Ramos (cell line): ENCODE measurements around the gene CLCN6.

Source experiments
- in situ Hi-C: fragments of 300-500 bp; cut with MboI; formaldehyde crosslinking; loops from one replicate; pipeline ENCODE4 v1.14.3; 2022; ENCODE audit warnings: low sequenced_read_pairs; ENCODE audit not compliant: unreplicated experiment

The CLCN6 gene

DNA sequence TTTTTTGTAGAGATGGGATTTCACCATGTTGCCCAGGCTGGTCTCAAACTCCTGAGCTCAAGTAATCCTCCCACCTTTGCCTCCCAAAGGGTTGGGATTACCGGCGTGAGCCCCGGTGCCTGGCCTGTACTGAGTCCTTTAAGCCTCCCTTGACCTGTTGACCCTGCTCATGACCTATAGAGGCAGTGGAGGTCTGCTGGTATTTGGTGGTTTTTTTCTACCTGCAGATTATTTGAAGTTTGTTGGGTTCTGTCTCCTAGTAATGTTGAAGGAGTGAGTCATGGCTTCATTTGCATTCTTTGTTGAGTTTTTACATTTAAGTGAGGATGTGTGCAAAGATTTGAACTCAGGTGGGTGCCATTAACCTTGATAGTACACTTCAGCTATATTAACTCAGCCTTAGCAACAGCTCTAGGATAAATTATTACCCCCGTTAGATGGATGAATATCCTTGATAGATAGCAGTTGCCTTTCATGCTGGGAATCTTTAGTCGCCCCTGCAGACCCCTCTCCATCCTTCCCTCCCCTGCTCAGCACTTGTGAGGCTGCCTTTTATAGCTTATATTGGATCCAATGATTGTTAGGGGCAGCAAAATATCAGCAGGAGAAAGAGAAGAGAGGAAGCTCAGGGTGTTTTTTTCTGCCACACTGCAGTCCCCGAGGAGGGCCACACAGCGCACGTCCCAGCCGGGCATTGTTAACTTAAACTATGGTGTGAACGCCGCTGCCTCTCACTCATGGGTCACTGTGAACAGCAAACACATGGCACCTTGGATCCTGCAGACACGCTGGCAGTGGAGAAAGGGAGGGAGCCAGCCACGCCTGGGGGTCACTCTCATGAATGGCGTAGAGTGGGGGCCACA is 67.6 kb downstream of the CLCN6 start:
- in situ Hi-C loops: no loop called here

DNA sequence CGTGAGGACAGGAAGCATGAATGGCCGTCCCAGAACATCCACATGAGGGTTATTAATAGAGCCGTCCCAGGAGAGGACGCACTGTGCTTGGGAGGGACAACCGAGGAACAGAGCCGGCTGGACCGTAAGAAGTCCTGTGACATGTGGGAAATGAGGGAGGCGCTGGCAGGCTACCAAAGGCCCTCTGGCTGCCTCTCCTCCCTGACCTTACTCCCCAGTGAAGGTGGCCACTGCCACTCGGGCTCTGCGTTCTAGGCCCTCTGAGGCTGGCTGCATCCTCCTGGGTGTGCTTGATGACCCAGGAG is 68.2 kb downstream of the CLCN6 start:
- in situ Hi-C loops: no loop called here

DNA sequence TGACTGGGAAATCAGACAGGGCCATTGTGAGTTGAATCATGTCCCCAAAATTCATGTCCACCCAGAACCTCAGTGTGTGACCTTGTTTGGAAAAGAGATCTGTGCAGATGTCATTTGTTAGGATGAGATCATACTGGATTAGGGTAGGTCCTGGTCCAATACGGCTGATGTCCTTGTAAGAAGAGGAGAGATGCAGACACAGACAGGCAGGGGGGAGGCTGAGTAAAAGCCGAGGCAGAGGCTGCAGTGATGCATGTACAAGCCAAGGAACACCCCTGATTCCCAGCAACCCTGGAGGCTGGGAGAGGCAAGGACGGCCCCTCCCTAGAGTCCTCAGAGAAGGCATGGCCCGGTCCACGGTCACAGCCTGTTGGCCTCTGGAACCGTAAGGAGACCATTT is 68.6 kb downstream of the CLCN6 start:
- in situ Hi-C loops: no loop called here

DNA sequence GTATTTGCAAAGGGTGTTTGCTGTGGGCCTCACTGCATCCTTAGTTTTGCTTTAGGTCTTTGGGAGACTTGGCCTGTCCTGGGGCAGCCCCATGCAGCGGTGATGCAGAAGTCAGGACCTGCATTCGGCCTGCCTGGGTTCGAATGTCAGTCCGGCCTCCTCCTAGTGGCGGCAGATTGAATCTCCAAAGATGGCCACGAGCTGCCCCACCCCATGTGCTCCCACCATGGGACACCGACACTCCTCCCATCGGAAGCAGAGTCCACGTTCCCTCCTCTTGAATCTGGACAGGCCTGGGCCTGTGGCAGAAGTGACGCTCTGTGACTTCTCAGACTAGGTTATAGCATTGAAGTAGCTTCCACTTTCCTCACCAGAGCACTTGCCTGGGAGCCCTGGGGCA is 69.1 kb downstream of the CLCN6 start:
- in situ Hi-C loops: no loop called here

DNA sequence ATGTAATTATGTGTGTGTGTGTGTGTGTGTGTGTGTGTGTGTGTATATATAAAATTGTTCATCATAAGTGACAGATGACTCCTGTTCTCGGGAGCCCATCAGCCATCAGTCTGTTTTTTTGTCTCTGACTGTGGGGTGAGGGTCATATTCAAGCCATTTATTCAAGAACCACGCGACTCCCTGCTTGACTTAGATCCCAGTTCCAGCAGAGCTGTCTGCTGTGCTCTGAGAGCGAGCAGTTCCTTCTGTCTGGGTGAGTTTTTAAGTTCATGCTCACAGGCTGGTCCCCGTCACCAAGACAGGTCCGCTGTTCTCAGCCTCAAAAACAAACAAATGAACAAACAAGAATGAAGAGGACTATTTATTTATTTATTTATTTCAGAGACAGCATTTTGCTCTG is 71.1 kb downstream of the CLCN6 start:
- in situ Hi-C loops: no loop called here

DNA sequence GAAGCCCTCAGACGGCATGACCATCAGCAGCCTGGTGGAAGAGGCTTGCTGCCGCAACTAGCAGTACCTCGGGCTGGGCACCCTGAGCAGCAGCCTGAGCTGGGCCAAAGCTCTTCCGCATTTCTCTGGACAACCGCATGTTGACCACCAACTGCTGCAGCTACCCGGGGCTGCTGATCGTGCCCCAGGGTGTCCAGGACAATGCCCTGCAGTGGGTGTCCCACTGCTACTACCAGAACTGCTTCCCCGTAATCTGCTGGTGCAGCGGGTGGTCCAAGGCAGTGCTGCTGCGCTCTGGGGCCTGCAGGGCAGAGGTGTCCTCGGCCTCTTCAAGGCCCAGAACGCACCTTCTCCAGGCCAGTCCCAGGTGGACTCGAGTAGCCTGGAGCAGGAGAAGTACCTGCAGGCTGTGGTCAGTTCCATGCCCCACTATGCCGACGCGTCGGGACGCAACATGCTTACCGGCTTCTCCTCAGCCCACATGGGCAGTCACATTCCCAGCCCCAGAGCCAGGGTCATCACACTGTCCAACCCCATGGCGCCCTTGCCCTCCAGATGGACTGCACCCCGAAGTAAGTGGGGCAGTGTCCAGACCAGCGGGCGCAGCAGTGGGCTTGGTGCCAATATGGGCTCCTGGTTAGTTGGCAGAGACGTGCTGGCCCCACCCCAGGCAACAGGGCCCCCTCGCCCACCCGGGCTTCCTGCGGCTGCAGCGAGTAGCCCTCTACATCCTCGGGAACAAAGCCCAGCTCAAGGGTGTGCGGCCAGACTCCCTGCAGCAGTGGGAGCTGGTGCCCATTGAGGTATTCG is 72.3 kb downstream of the CLCN6 start:
- in situ Hi-C loops: no loop called here

DNA sequence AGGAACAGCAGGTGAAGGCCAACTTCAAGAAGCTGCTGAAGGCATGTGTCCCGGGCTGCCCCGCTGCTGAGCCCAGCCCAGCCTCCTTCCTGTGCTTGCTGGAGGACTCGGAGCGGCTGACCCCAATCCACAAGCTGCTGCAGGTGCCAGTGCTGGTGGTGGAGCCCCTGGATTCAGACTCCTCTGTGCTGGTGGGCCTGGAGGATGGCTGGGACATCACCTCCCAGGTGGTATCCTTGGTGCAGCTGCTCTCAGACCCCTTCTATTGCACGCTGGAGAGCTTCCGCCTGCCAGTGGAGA is 72.8 kb downstream of the CLCN6 start:
- in situ Hi-C loops: no loop called here

DNA sequence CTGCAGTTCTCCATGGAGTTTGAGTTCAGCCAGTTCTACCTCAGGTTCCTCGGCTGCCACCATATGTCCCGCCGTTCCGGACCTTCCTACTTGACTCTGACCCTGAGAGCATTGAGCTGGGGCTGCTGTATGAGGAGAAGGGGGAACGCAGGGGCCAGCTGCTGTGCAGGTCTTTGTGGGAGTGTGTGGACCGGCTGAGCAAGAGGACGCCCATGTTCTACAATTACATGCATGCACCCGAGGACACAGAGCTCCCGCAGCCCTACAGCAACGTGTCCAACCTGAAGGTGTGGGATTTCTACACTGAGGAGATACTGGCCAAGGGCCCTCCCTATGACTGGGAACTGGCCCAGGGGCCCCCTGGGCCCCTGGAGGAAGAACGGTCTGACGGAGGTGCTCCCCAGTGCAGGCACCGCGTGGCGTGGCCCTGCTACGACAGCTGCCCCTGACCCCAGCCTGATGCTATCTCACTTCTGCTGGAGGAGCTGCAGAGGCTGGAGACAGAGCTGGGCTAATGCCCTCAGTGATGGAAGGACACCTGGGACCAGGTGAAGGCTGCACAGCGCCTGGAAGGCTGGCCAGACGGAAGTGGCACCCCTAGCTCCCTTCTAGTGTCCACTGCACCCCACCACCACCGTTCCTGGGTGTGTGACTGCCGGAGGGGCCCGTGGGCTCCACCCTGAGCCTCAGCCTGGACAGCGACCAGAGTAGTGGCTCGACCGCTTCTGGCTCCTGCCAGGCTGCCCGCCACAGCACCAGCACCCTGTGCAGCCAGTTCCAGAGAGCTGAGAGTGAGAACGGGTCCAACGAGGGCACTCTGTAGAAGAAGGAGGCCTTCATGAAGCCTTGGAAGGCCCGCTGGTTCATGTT is 73.6 kb downstream of the CLCN6 start:
- in situ Hi-C loops: no loop called here

DNA sequence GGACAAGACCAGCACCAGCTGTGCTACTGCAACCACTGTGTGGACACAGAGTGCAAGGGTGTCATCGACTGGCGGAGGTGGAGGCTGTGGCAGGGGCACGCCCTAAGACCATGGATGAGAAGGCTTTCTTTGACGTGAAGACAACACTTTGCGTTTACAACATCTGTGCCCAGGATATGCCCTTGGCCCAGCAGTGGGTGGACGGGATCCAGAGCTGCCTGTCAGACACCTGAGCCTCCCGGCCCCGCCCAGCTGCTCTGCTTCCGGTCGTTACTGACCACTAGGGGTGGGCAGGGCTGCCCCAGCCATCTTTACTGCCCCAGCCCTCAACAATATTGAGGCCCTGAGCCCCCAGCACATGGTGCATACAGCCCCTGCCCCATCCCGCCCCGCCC is 74.2 kb downstream of the CLCN6 start:
- in situ Hi-C loops: no loop called here

DNA sequence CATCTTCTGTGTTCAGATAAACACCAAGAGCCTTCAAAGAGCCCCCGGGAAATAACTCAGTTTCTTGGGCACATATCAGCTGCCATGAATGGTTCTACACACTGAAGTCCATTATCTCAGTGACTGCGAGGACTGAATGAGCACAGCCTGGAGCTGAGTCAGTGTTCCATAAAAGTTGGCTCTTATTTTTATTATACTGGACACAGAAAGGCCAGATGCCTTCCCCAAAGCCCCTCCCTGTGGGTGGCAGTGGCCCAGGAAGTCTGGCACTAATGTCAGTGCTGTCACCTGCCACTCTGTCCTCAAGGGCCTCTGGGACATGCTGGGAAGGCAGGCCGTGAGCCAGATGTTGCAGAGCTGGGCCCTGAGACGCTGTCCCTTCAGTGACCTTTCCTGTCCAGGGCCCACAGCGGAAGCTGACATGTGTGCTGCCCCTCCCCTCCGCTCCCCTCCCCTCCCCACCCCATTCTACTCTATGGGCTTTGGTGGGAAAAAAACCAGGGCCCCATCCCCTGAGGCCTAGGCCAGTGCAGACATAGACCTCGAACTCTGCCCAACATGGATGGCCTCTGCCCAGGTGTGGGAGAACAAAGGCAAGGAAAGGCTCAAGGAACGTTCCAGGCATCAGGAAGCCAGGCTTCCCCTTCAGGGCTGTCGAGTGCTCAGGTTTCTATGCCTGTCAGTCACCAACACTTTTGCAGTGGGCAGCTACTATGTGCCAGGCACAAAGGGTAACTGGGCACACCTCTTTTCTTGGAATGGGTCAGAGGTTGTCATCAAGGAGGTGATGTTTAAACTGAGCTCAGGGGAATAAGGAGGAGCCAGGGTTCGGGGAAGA is 75.1 kb downstream of the CLCN6 start:
- in situ Hi-C loops: no loop called here

DNA sequence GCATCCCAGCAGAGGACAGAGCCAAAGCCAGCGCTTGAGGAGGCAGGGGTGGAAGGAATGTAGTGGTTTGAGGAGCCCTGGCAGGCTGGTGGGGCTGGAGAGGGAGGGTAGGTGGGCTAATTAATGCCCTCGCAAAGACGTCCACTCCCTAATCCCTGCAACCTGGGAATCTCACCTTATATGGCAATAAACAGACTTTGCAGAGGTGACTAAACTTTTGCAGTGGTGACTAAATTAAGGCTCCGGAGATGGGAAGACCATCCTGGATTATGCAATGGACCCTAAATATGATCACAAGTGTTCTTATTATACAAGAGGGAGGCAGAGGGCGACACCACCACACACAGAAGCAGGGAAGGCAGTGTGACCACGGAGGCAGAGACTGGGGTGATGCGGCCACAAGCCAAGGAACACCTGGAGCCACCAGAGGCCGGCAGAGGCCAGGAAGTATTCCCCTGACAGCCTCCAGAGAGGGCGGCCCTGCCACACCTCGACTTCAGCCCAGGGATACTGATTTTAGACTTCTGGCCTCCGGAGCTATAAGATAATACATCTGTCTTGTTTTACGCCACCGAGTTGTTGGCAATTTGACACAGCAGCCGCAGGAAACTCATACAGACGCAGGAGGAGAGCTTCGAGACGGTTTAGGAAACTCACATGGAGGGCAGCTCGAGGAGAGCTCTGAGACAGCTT is 75.9 kb downstream of the CLCN6 start:
- in situ Hi-C loops: no loop called here

DNA sequence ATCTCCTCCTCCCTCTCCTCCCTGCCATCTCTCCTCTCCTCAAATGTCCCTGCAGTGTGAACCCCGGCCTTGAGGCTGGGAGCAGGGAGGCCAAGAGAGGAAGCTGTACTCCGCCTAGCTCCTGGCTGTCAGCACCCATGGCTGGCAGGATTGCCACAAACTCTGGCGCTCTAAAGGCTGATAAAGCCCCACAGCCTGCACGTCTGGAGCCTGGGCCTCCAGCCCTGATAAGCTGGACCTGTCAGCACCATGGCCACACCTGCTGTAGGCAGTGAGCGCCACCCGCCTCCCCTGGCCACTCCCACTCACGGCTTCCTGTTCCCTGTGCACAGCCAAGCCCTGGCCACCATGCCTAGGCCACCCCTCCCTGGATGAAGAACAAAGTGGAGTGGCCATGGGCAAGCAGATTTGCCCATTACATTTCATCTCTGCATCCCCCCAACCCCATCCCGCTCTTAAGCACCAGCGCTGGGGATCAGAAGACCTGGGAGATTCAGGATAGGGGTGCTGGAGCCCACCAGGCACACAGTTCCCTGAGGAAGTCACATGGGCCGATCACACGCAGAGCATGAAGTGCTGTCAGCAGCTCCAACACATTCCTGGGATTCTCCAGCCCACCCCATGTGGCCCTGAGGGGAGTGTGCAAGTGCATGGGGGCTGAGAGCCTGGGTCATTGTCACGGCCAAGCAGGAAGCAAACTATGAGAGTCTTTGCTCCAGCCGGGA is 77.0 kb downstream of the CLCN6 start:
- in situ Hi-C loops: no loop called here

DNA sequence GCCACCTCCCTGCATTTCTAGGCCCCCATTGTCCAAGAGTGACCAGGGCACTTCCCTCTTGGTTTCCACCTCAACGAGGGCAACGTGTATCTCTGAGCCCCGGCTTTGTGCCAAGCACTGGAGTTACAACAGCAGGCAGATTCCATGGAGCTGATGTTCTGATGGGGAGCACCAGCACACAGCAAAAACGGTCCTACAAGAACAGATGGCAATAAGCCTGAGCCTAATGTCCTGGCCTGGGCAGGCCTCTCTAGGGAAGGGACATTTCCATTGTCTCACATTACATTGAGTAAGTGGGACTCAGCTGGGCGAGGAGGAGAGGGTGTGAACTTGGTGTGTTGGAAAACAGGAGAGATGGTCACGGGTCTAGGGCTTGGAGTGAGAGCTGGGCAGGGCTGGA is 79.9 kb downstream of the CLCN6 start:
- in situ Hi-C loops: loop anchor here (5.0 kb wide), 1 partner anchor 44 kb away; no protein-coding TSS in a partner anchor

DNA sequence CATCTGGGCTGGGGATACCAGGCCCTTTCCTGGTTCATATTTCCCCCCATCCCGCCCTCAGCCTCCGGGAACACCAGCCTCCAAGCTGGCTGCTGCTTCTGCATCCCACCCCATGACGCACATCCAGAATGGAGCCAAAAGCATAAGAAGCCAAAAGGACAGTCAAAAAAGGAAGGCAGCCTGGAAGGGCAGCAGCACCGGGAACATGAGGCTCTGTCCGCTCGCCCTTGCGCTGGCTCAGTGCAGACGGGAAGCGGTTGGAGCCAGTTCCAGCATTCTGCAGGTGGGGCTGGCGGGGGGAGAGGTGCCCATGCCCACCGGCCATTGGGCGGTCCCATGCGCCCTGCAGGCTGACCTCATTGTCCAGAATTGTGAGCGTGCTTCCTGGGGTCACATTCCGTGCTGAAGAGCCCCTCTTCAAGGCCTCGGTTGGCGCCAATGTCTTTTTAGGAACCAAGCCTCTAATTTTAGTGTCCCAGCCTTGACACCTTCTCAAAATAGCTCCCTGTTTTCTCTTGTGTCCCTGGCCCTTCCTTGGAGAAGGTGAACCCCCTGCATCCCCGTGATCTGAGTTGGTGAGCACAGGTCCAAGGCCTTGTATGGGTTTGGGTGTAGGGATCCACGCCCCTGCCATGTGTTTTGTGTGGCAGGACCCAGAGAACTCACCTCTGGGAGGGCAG is 81.1 kb downstream of the CLCN6 start:
- in situ Hi-C loops: loop anchor here (5.0 kb wide), 1 partner anchor 45 kb away; no protein-coding TSS in a partner anchor

DNA sequence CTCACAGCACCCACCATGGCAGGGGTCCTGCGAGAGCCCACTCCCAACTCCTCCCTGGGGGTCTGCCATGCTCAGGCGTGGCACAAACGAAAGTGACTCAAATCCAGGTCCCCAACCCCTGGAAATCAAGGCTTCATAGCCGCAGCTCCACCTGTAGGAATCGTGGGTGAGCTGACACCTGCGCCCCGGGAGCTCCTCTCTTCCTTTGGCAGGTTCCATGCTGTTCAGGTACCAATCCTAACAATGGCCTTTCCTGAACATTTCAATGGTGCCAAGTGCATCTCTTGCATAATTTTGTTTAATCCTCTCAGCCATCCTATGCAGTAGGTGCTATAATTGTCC is 81.6 kb downstream of the CLCN6 start:
- in situ Hi-C loops: loop anchor here (5.0 kb wide), 1 partner anchor 45 kb away; no protein-coding TSS in a partner anchor

DNA sequence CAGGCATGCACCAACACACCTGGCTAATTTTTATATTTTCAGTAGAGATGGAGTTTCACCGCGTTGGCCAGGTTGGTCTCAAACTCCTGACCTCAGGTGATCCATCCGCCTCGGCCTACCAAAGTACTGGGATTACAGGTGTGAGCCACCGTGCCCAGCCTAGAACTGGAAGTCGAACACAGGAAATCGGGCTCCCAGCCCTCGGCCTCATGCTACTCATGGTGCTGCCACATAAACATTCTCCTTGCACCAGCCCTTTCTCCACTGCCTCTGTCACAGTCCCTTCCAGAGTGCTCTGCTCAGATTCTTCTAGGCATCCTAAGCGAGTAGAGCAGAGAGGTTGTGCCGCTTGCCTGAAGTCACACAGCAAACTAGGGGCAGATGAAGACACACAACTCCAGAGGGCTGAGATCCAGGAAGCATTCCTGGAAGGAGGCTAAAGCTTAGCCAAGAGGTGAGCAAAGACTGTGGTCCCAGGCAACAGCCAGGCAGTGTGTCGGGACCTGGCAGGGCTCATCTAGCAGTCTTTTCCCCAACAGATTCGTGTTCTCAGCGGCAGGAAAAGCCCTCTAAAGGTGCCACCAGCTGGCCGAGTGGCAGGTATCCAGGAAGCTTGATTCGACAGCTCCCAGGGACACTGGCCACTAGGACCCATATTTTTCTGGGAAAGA is 82.3 kb downstream of the CLCN6 start:
- in situ Hi-C loops: loop anchor here (5.0 kb wide), 1 partner anchor 46 kb away; no protein-coding TSS in a partner anchor

DNA sequence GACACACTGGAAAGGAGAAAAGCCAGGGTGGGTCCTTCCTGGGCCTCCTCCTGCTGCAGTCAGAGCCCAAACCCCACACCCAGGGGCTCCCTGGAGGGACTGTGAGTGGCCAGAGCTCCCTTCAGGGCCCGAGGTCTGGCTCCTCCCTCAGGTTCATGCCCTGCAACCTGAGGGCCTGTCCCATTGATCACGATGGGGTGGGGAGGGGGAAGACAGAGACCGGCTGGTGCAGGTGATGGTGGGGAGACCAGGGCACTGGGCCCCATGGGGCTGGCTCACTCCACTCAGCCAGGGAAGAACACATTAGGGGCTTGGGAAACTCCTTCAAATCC is 82.9 kb downstream of the CLCN6 start:
- in situ Hi-C loops: loop anchor here (5.0 kb wide), 1 partner anchor 47 kb away; no protein-coding TSS in a partner anchor
